Activated CD4-positive, alpha-beta T cell treated with anti-CD3 and anti-CD28 coated beads, Interleukin-2, amount 50 U/mL, for 4 hours (primary cell): ENCODE measurements around the gene SLC6A9.

Experiments used
- DNase-seq, 2 experiments: peaks; one replicate each; pipeline ENCODE4 v3.0.0-alpha.2; 2020

SLC6A9 gene

GRCh38 chr1:43981636-43982035, 49.6 kb downstream of the SLC6A9 start:
- DNase-seq, result no peak

- DNase-seq, result no peak
Observed at GRCh38 chr1:43981135-43981491, 50.1 kb downstream of the SLC6A9 start.

GRCh38 chr1:43980255-43981134, 50.8 kb downstream of the SLC6A9 start:
- DNase-seq, result no peak

- peak in 1 of 2 experiments; percentile 14 for DNase-seq
Observed at GRCh38 chr1:43979528-43980254, 51.6 kb downstream of the SLC6A9 start.

- DNase-seq, result no peak
Observed at GRCh38 chr1:43979261-43979527, 52.1 kb downstream of the SLC6A9 start.

GRCh38 chr1:43978551-43979260, 52.6 kb downstream of the SLC6A9 start, which contains the start of gene B4GALT2:
Gene B4GALT2 (plus strand): TSS chr1:43979210. CDS start chr1:43981161, 1,951 bp downstream.
- DNase-seq, result no peak

GRCh38 chr1:43978264-43978550, 53.1 kb downstream of the SLC6A9 start:
- no peak for DNase-seq

GRCh38 chr1:43977376-43978263, 53.6 kb downstream of the SLC6A9 start:
- DNase-seq, result no peak

GRCh38 chr1:43976890-43977289, 54.4 kb downstream of the SLC6A9 start:
- no peak for DNase-seq

GRCh38 chr1:43976045-43976444, 55.2 kb downstream of the SLC6A9 start:
- no peak for DNase-seq

- no peak for DNase-seq
Observed at GRCh38 chr1:43975249-43975961, 55.9 kb downstream of the SLC6A9 start.

- DNase-seq, result peak; percentile 93 to 94
Observed at GRCh38 chr1:43974443-43975248, 56.6 kb downstream of the SLC6A9 start, which contains the start of gene ATP6V0B. Gene ATP6V0B (plus strand): TSS chr1:43974960. CDS start chr1:43975041, 81 bp downstream.

- no peak for DNase-seq
Observed at GRCh38 chr1:43973981-43974442, 57.2 kb downstream of the SLC6A9 start.

GRCh38 chr1:43971336-43971980, 59.8 kb downstream of the SLC6A9 start:
- no peak for DNase-seq

- no peak for DNase-seq
Observed at GRCh38 chr1:43970911-43971310, 60.4 kb downstream of the SLC6A9 start.

GRCh38 chr1:43970502-43970901, 60.8 kb downstream of the SLC6A9 start:
- DNase-seq, result no peak

- DNase-seq, result peak; percentile 97
Observed at GRCh38 chr1:43969746-43970466, 61.4 kb downstream of the SLC6A9 start, which contains the start of gene DPH2. Gene DPH2 (plus strand): TSS chr1:43970010. CDS start chr1:43970176, 166 bp downstream.

- DNase-seq, result no peak
Observed at GRCh38 chr1:43969416-43969745, 61.9 kb downstream of the SLC6A9 start.

GRCh38 chr1:43968348-43968948, 62.8 kb downstream of the SLC6A9 start:
- no peak for DNase-seq
